K562 (cell line): ENCODE results near the gene DAGLA. TPM values are rescaled to one million over a fixed set of nuclear protein-coding genes. Genes with fewer than 3 reads are reported as not detected.
A peak's percentile ranks its signal among the peaks of the same experiment; 100 is the strongest.

Experiments used
- ATAC-seq: fragments of 200-7000 bp; cut with Tn5 transposase; 3 replicates; pipeline ENCODE4 v1.9.1; 2020; ENCODE audit warnings: moderate library complexity
- BruUV-seq: library from RNA; stranded (reverse); fragments of 400-500 nt; replicated peaks from 2 replicates; lab custom pipeline; 2021; lab: Mats Ljungman, UMichigan
- CTCF ChIA-PET: fragments of 300-600 bp; formaldehyde crosslinking; extraction: SDS; loops from one replicate; lab custom pipeline; 2021; ENCODE audit warnings: low intra/inter-chr PET ratio; lab: Yijun Ruan, JAX
- POLR2A ChIA-PET: fragments of 300-600, 350-650 bp; sonication (Branson Sonifier 250); formaldehyde crosslinking; extraction: SDS; loops from one replicate; lab custom pipeline; 2021; ENCODE audit warnings: antibody characterized with exemption, inconsistent platforms; lab: Yijun Ruan, JAX
- DNase-seq, 4 experiments: peaks; one replicate each; pipeline versions ENCODE4 v3.0.0 to v3.0.0-alpha.2; 2011 to 2018; ENCODE audit warnings: low spot score in 3 of 4, mixed read lengths in 3 of 4; ENCODE audit errors: extremely low read depth in 1 of 4
- FAIRE-seq: peaks from 2 replicates; lab custom pipeline; 2011; peaks lifted over from hg19 to GRCh38; lab: Jason Lieb, UNC
- H2AFZ ChIP-seq: 2 replicates; pipeline ENCODE4 v1.6.0; 2011; ENCODE audit warnings: low read depth, low read length, control low read depth, inconsistent platforms
- H3K27ac ChIP-seq: fragments of 200-600 bp; 3 replicates; pipeline ENCODE4 v1.8.0; 2011; ENCODE audit warnings: low read depth, mild to moderate bottlenecking, control low read depth, inconsistent platforms, low read length, moderate library complexity, mixed read lengths; ENCODE audit errors: extremely low read depth
- H3K27me3 ChIP-seq, 2 experiments: fragments of 300-600 bp in 1 of 2; 2 replicates in 1 of 2; 3 replicates in 1 of 2; pipeline versions ENCODE4 v1.6.0 to v1.8.0; 2011; ENCODE audit warnings: inconsistent platforms in 2 of 2, low read length in 2 of 2, mild to moderate bottlenecking in 1 of 2, mixed read lengths in 1 of 2, moderate library complexity in 1 of 2; ENCODE audit not compliant: control insufficient read depth in 2 of 2, insufficient read depth in 2 of 2
- H3K36me3 ChIP-seq: fragments of 300-600 bp; 3 replicates; pipeline ENCODE4 v1.8.0; 2011; ENCODE audit warnings: mild to moderate bottlenecking, low read length, inconsistent platforms; ENCODE audit not compliant: control insufficient read depth, insufficient read depth
- H3K4me1 ChIP-seq, 2 experiments: fragments of 200-600 bp in 1 of 2; replicated peaks in 1 of 2; 2 replicates in 1 of 2; 3 replicates in 1 of 2; pipeline versions ENCODE4 v1.5.1 to v1.8.0; 2011; ENCODE audit warnings: inconsistent platforms in 2 of 2, low read length in 2 of 2, mild to moderate bottlenecking in 1 of 2, mixed read lengths in 1 of 2, moderate library complexity in 1 of 2; ENCODE audit not compliant: control insufficient read depth in 2 of 2, insufficient read depth in 2 of 2
- H3K4me2 ChIP-seq: 2 replicates; pipeline ENCODE4 v1.6.1; 2011; ENCODE audit warnings: low read length, control low read depth, inconsistent platforms, mixed read lengths; ENCODE audit not compliant: insufficient read depth
- H3K4me3 ChIP-seq: fragments of 200-600 bp; sonication (generic), shearing (Covaris generic); 2 replicates; pipeline ENCODE4 v1.5.1; 2016; ENCODE audit warnings: control low read depth, inconsistent platforms
- H3K79me2 ChIP-seq: fragments of 200-600 bp; 3 replicates; pipeline ENCODE4 v1.8.0; 2011; ENCODE audit warnings: low read length, inconsistent platforms; ENCODE audit not compliant: control insufficient read depth, insufficient read depth
- H3K9ac ChIP-seq, 2 experiments: 2 replicates each; pipeline versions ENCODE4 v1.6.0 to v1.6.1; 2011; ENCODE audit warnings: low read depth in 2 of 2, low read length in 2 of 2, control low read depth in 1 of 2, inconsistent platforms in 1 of 2, mild to moderate bottlenecking in 1 of 2, mixed read lengths in 1 of 2; ENCODE audit not compliant: insufficient read depth in 1 of 2
- H3K9me1 ChIP-seq: one replicate; pipeline ENCODE4 v1.6.0; 2011; ENCODE audit warnings: inconsistent platforms, mild to moderate bottlenecking, low read length, moderate library complexity; ENCODE audit not compliant: control insufficient read depth, insufficient read depth
- H3K9me3 ChIP-seq: replicated peaks from 2 replicates; pipeline ENCODE4 v1.5.1; 2011; ENCODE audit warnings: low read depth, low read length, inconsistent platforms; ENCODE audit not compliant: control insufficient read depth, insufficient read depth
- H4K20me1 ChIP-seq: replicated peaks from 2 replicates; pipeline ENCODE4 v1.6.1; 2011; ENCODE audit warnings: low read length, inconsistent platforms, mixed read lengths; ENCODE audit not compliant: control insufficient read depth, insufficient read depth
- ARID4B ChIP-seq: sonication (generic); formaldehyde crosslinking; IDR thresholded peaks from 2 replicates; pipeline ENCODE4 v1.8.0; 2022; ENCODE audit warnings: mild to moderate bottlenecking, missing genetic modification reagents
- CUX1 ChIP-seq: fragments of 200-800 bp; sonication (Bioruptor generic); IDR thresholded peaks from 2 replicates; pipeline ENCODE4 v1.6.1; 2016; ENCODE audit warnings: missing genetic modification characterization, missing compliant biosample characterization
- DDX20 ChIP-seq: fragments of 450-650 bp; IDR thresholded peaks from 2 replicates; pipeline ENCODE4 v1.6.1; 2016; ENCODE audit warnings: missing genetic modification characterization, low read depth, mild to moderate bottlenecking, missing compliant biosample characterization, moderate library complexity
- NFIC ChIP-seq: fragments of 450-650 bp; IDR thresholded peaks from 2 replicates; pipeline ENCODE4 v1.6.1; 2017; ENCODE audit warnings: mild to moderate bottlenecking, inconsistent platforms
- NR2C2 ChIP-seq, 2 experiments: fragments of 200-800 bp in 1 of 2; sonication (Bioruptor generic) in 1 of 2; sonication (generic) in 1 of 2; formaldehyde crosslinking in 1 of 2; IDR thresholded peaks; 2 replicates each; pipeline versions ENCODE4 v1.6.1 to v1.8.0; 2016 to 2022; ENCODE audit warnings: mild to moderate bottlenecking in 1 of 2, missing compliant biosample characterization in 1 of 2, missing genetic modification characterization in 1 of 2, missing genetic modification reagents in 1 of 2
- SAP30 ChIP-seq: fragments of 200-600 bp; sonication (generic); IDR thresholded peaks from 2 replicates; pipeline ENCODE4 v1.6.1; 2012; ENCODE audit warnings: borderline replicate concordance, low read depth, mild to moderate bottlenecking, moderate library complexity, low read length, control low read depth, inconsistent platforms; ENCODE audit not compliant: insufficient read depth, poor library complexity, severe bottlenecking
- SOX6 ChIP-seq: fragments of 450-650 bp; IDR thresholded peaks from 2 replicates; pipeline ENCODE4 v1.6.1; 2014; ENCODE audit warnings: mild to moderate bottlenecking
- TCF7L2 ChIP-seq: fragments of 150-350 bp; IDR thresholded peaks from 2 replicates; pipeline ENCODE4 v1.6.1; 2016; ENCODE audit warnings: low read depth, mild to moderate bottlenecking, low read length, moderate library complexity
- ZBTB33 ChIP-seq: sonication (generic); formaldehyde crosslinking; IDR thresholded peaks from 2 replicates; pipeline ENCODE4 v1.8.1; 2023; ENCODE audit warnings: mild to moderate bottlenecking, missing genetic modification reagents
- WGBS: fragments of 100-300 bp; shearing (Covaris generic); methylation state at CpG from one replicate; pipeline ENCODE4 v1.1.6; 2016; ENCODE audit warnings: low coverage, mixed read lengths; ENCODE audit not compliant: insufficient coverage; ENCODE audit errors: missing lambda C conversion rate; 5-methylcytosine and 5-hydroxymethylcytosine counted together
- in situ Hi-C: fragments of 300-500 bp; cut with MboI; formaldehyde crosslinking; loops from 4 replicates; pipeline ENCODE4 v1.15.0; 2018; ENCODE audit warnings: inconsistent platforms, mixed read lengths
- intact Hi-C: fragments of 100-400 bp; cut with micrococcal nuclease; formaldehyde crosslinking; loops from 2 replicates; pipeline ENCODE4 v1.14.2; 2022
- polyA plus RNA-seq, 8 experiments: library from polyadenylated mRNA; depleted of rRNA in 4 of 8; stranded (reverse) in 5 of 8; unstranded in 3 of 8; fragments of >200 nt; fragmentation: Nextera tagmentation in 2 of 8; fragmentation: Illumina TruSeq in 1 of 8; extraction: Ambion mirVana in 2 of 8; extraction: Trizol in 1 of 8; gene quantifications; 2 replicates each; pipeline versions ENCODE4 v1.2.1 to v1.2.3, GENCODE V29; 2011 to 2014; ENCODE audit warnings: inconsistent platforms in 1 of 8, missing spikeins in 1 of 8
- total RNA-seq, 7 experiments: library from RNA; depleted of rRNA in 6 of 7; stranded (reverse); fragments of >200 nt in 6 of 7; fragmentation: Illumina TruSeq in 2 of 7; extraction: Trizol in 2 of 7; gene quantifications; 2 replicates each; pipeline versions ENCODE4 v1.2.1 to v1.2.3, GENCODE V29; 2011 to 2021; ENCODE audit warnings: low replicate concordance in 1 of 7

Gene DAGLA
- total and polyA plus RNA-seq, 9 of the 15 experiments (the other 6 are each of a cell fraction or from before 2014, with no cell fraction given): 0.03 to 0.16 (median 0.04) TPM; not detected in 4

GRCh38 chr11:61725781-61726231, 45.6 kb downstream of the DAGLA start:
- ChIA-PET POLR2A (interaction anchor here (0.6 to 0.9 kb wide), 3 partner anchors 11 to 81 kb away, joined by 3 read pairs; no protein-coding TSS in a partner anchor), CTCF (no interaction called here)
- no peak; the same call in 2 of the 3 replicates for ATAC-seq
- TF ChIP-seq SAP30: no peak
- no peak for TF ChIP-seq DDX20 (tag)
- no peak for TF ChIP-seq SOX6
- no peak for TF ChIP-seq TCF7L2
- TF ChIP-seq ARID4B (CRISPR knock-in tag): no peak
- no peak for TF ChIP-seq CUX1 (CRISPR knock-in tag)
- peak; percentile 85 for TF ChIP-seq ZBTB33 (CRISPR knock-in tag)
- no peak for TF ChIP-seq NR2C2 (CRISPR knock-in tag; IDR thresholded peaks at IDR 0.05)
- no peak for TF ChIP-seq NR2C2 (tag; IDR thresholded peaks at IDR 0.05)
- peak; percentile 52; the same call in 1 of the 2 replicates for TF ChIP-seq NFIC

More at GRCh38 chr11:61725781-61726231, 45.6 kb downstream of the DAGLA start:
- Histone ChIP-seq H3K79me2 (no peaks in the 10 kb centered on the region), H3K27ac (no peak overlapping the region), H3K4me2 (no peak overlapping the region), H3K36me3 (no peaks in the 10 kb centered on the region), H3K9ac (peak overlapping the region in 1 of 2 experiments; percentile 10; a peak in 2 of 4 replicates), H3K27me3 (peaks cover 3 to 52% of the 10 kb centered on the region in 2 experiments; a peak in 4 of 5 replicates), H3K4me3 (no peak overlapping the region), H4K20me1 (peaks cover 4% of the 10 kb centered on the region), H3K9me3 (no peaks in the 10 kb centered on the region), H3K4me1 (peaks cover 0 to 19% of the 10 kb centered on the region in 2 experiments; a peak in 2 of 5 replicates), H3K9me1 (no peaks in the 10 kb centered on the region), H2AFZ (no peak overlapping the region)
- BruUV-seq: no TSS peak
- no peak for FAIRE-seq
- intact Hi-C loops (no loop called here), in situ Hi-C loops (no loop called here)
- WGBS: 40% methylated on average over 12 of the region's 12 CpGs
- no peak for DNase-seq
